Neural cell (in vitro differentiated cells): ENCODE data around the gene PTN.

Experiments used
- CTCF ChIP-seq: fragments of 450-650 bp; IDR thresholded peaks from 2 replicates; pipeline ENCODE4 v1.5.1; 2014; ENCODE audit warnings: antibody characterized with exemption, mild to moderate bottlenecking, moderate library complexity; ENCODE audit not compliant: poor library complexity, severe bottlenecking
- EP300 ChIP-seq: fragments of 450-650 bp; conservative IDR thresholded peaks from 2 replicates; pipeline ENCODE4 v1.6.1; 2014; ENCODE audit warnings: antibody characterized with exemption, mild to moderate bottlenecking, moderate library complexity; ENCODE audit not compliant: poor library complexity, severe bottlenecking
- EZH2 ChIP-seq: fragments of 200-600, 300-800 bp; shearing (Covaris generic), sonication (generic); IDR thresholded peaks from 2 replicates; pipeline ENCODE4 v1.6.1; 2014; ENCODE audit warnings: antibody characterized with exemption, low read length, borderline replicate concordance, mild to moderate bottlenecking; ENCODE audit not compliant: insufficient read depth, poor library complexity, severe bottlenecking
- SMC3 ChIP-seq: fragments of 450-650 bp; conservative IDR thresholded peaks from 2 replicates; pipeline ENCODE4 v1.6.1; 2014; ENCODE audit warnings: antibody characterized with exemption, mild to moderate bottlenecking, moderate library complexity; ENCODE audit not compliant: poor library complexity
- TF ChIP-seq, protein P1 (sequence below): IDR thresholded peaks from 2 replicates; pipeline ENCODE4 v1.6.1; 2012; ENCODE audit warnings: borderline replicate concordance

GRCh38 chr7:137206770-137207169 lies 136.8 kb downstream of the PTN start:
- TF ChIP-seq EZH2 (no peak), CTCF (no peak), EP300 (no peak), SMC3 (no peak)
- TF ChIP-seq, protein P1, sequence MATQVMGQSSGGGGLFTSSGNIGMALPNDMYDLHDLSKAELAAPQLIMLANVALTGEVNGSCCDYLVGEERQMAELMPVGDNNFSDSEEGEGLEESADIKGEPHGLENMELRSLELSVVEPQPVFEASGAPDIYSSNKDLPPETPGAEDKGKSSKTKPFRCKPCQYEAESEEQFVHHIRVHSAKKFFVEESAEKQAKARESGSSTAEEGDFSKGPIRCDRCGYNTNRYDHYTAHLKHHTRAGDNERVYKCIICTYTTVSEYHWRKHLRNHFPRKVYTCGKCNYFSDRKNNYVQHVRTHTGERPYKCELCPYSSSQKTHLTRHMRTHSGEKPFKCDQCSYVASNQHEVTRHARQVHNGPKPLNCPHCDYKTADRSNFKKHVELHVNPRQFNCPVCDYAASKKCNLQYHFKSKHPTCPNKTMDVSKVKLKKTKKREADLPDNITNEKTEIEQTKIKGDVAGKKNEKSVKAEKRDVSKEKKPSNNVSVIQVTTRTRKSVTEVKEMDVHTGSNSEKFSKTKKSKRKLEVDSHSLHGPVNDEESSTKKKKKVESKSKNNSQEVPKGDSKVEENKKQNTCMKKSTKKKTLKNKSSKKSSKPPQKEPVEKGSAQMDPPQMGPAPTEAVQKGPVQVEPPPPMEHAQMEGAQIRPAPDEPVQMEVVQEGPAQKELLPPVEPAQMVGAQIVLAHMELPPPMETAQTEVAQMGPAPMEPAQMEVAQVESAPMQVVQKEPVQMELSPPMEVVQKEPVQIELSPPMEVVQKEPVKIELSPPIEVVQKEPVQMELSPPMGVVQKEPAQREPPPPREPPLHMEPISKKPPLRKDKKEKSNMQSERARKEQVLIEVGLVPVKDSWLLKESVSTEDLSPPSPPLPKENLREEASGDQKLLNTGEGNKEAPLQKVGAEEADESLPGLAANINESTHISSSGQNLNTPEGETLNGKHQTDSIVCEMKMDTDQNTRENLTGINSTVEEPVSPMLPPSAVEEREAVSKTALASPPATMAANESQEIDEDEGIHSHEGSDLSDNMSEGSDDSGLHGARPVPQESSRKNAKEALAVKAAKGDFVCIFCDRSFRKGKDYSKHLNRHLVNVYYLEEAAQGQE, result no peak
